GM21526 (cell line): ENCODE data around the gene ZNF827.

ENCODE experiments used
- ATAC-seq: cut with Tn5 transposase; IDR thresholded peaks from one replicate; pipeline ENCODE4 v1.9.1; 2021; ENCODE audit warnings: moderate library complexity; ENCODE audit not compliant: unreplicated experiment, low FRiP score

Gene ZNF827

GRCh38 chr4:145808848-145809512, 129.6 kb downstream of the ZNF827 start:
- no peak for ATAC-seq

GRCh38 chr4:145808021-145808650, 130.5 kb downstream of the ZNF827 start:
- peak; percentile 62 for ATAC-seq

GRCh38 chr4:145805490-145805889, 133.1 kb downstream of the ZNF827 start:
- ATAC-seq: no peak

GRCh38 chr4:145804116-145804515, 134.5 kb downstream of the ZNF827 start:
- no peak for ATAC-seq

GRCh38 chr4:145799223-145799622, 139.4 kb downstream of the ZNF827 start:
- ATAC-seq: no peak

GRCh38 chr4:145797278-145797677, 141.3 kb downstream of the ZNF827 start:
- no peak for ATAC-seq

GRCh38 chr4:145796346-145796745, 142.3 kb downstream of the ZNF827 start:
- ATAC-seq: no peak

- no peak for ATAC-seq
Observed at GRCh38 chr4:145795521-145795920, 143.1 kb downstream of the ZNF827 start.

- no peak for ATAC-seq
Observed at GRCh38 chr4:145792429-145792828, 146.2 kb downstream of the ZNF827 start.

GRCh38 chr4:145791988-145792387, 146.6 kb downstream of the ZNF827 start:
- no peak for ATAC-seq

GRCh38 chr4:145788755-145789154, 149.9 kb downstream of the ZNF827 start:
- no peak for ATAC-seq

- no peak for ATAC-seq
Observed at GRCh38 chr4:145786830-145787229, 151.8 kb downstream of the ZNF827 start.

GRCh38 chr4:145786261-145786660, 152.4 kb downstream of the ZNF827 start:
- no peak for ATAC-seq

- ATAC-seq: no peak
Observed at GRCh38 chr4:145785391-145786008, 153.1 kb downstream of the ZNF827 start.

- ATAC-seq: no peak
Observed at GRCh38 chr4:145784036-145784435, 154.6 kb downstream of the ZNF827 start.

- ATAC-seq: no peak
Observed at GRCh38 chr4:145782756-145783155, 155.9 kb downstream of the ZNF827 start.

GRCh38 chr4:145781351-145781750, 157.3 kb downstream of the ZNF827 start:
- ATAC-seq: no peak

- ATAC-seq: no peak
Observed at GRCh38 chr4:145779319-145779801, 159.3 kb downstream of the ZNF827 start.

- no peak for ATAC-seq
Observed at GRCh38 chr4:145776208-145776607, 162.4 kb downstream of the ZNF827 start.

GRCh38 chr4:145775406-145775805, 163.2 kb downstream of the ZNF827 start:
- no peak for ATAC-seq

GRCh38 chr4:145774473-145774872, 164.2 kb downstream of the ZNF827 start:
- no peak for ATAC-seq
